ENCODE measurements around the gene OMD.
"Not testable (repeated sequence)": the region's sequence is repeated elsewhere in the genome, so short reads cannot be mapped to it uniquely, and the experiment has no call there.

OMD gene

GRCh38 chr9:92426501-92427145 lies 2.4 kb upstream of the OMD start:
- DNase-seq (ENCODE audit: extremely low spot score) = no peak
- no peak for TF ChIP-seq HDGF (IDR thresholded peaks at IDR 0.05; ENCODE audit: borderline replicate concordance)
- no peak for TF ChIP-seq ZNF384 (IDR thresholded peaks at IDR 0.05)
- no peak for TF ChIP-seq ELF4 (IDR thresholded peaks at IDR 0.05)
- TF ChIP-seq L3MBTL2 (conservative IDR thresholded peaks at IDR 0.05) = no peak
- no peak for TF ChIP-seq FOXA1 (IDR thresholded peaks at IDR 0.05)
- no peak for TF ChIP-seq NFRKB (IDR thresholded peaks at IDR 0.05)
- TF ChIP-seq ARNT (IDR thresholded peaks at IDR 0.05) = no peak
- no peak for TF ChIP-seq PKNOX1 (IDR thresholded peaks at IDR 0.05)
- no peak for TF ChIP-seq LEF1 (IDR thresholded peaks at IDR 0.05; ENCODE audit: borderline replicate concordance)
- no peak for TF ChIP-seq BHLHE40 (IDR thresholded peaks at IDR 0.05; ENCODE audit: borderline replicate concordance)
- no peak for TF ChIP-seq SP1 (IDR thresholded peaks at IDR 0.05)
- no peak for TF ChIP-seq CTBP1 (IDR thresholded peaks at IDR 0.05; ENCODE audit: borderline replicate concordance)
- no peak for TF ChIP-seq TARDBP (IDR thresholded peaks at IDR 0.05)
- no peak for TF ChIP-seq FOXM1 (IDR thresholded peaks at IDR 0.05; ENCODE audit: borderline replicate concordance)
- no peak for TF ChIP-seq FOXK2 (IDR thresholded peaks at IDR 0.05)
- CTCF ChIA-PET = no interaction called here
- POLR2A ChIA-PET = no interaction called here

- no peak for DNase-seq (ENCODE audit: extremely low spot score)
- POLR2A ChIA-PET = interaction anchor here (1.5 kb wide), 1 partner anchor 100 kb away, joined by 3 read pairs; the partner anchor contains the start of gene CENPP
- TF ChIP-seq FOXM1 (IDR thresholded peaks at IDR 0.05; ENCODE audit: borderline replicate concordance) (no peak), SUZ12 (IDR thresholded peaks at IDR 0.05) (no peak), HDGF (IDR thresholded peaks at IDR 0.05; ENCODE audit: borderline replicate concordance) (no peak), FOXK2 (IDR thresholded peaks at IDR 0.05) (no peak)
- CTCF ChIA-PET = interaction anchor here (0.6 kb wide), 1 partner anchor 1566 kb away, joined by 3 read pairs; no protein-coding TSS in a partner anchor
Observed at GRCh38 chr9:92425474-92425873, 1.2 kb upstream of the OMD start.

- ChIA-PET POLR2A (no interaction called here), CTCF (no interaction called here)
- TF ChIP-seq PKNOX1 (IDR thresholded peaks at IDR 0.05) (no peak), NFRKB (IDR thresholded peaks at IDR 0.05) (no peak), CTBP1 (IDR thresholded peaks at IDR 0.05; ENCODE audit: borderline replicate concordance) (no peak), BHLHE40 (IDR thresholded peaks at IDR 0.05; ENCODE audit: borderline replicate concordance) (no peak), ZNF384 (IDR thresholded peaks at IDR 0.05) (no peak), ELF4 (IDR thresholded peaks at IDR 0.05) (no peak)
- DNase-seq (ENCODE audit: extremely low spot score) = no peak
Observed at GRCh38 chr9:92423612-92424011, 659 bp downstream of the OMD start.

- CTCF ChIA-PET = no interaction called here
- TF ChIP-seq ZNF384 (IDR thresholded peaks at IDR 0.05) (no peak), FOXM1 (IDR thresholded peaks at IDR 0.05; ENCODE audit: borderline replicate concordance) (no peak), CTBP1 (IDR thresholded peaks at IDR 0.05; ENCODE audit: borderline replicate concordance) (no peak), SUZ12 (IDR thresholded peaks at IDR 0.05) (no peak), FOXA1 (IDR thresholded peaks at IDR 0.05) (no peak), SP1 (IDR thresholded peaks at IDR 0.05) (no peak), NFRKB (IDR thresholded peaks at IDR 0.05) (no peak), L3MBTL2 (conservative IDR thresholded peaks at IDR 0.05) (no peak), PKNOX1 (IDR thresholded peaks at IDR 0.05) (no peak), TARDBP (IDR thresholded peaks at IDR 0.05) (no peak), ELF4 (IDR thresholded peaks at IDR 0.05) (no peak), BHLHE40 (IDR thresholded peaks at IDR 0.05; ENCODE audit: borderline replicate concordance) (no peak), ARNT (IDR thresholded peaks at IDR 0.05) (no peak), LEF1 (IDR thresholded peaks at IDR 0.05; ENCODE audit: borderline replicate concordance) (no peak), HDGF (IDR thresholded peaks at IDR 0.05; ENCODE audit: borderline replicate concordance) (no peak), FOXK2 (IDR thresholded peaks at IDR 0.05) (no peak)
- DNase-seq (ENCODE audit: extremely low spot score) = no peak
- POLR2A ChIA-PET = no interaction called here
Observed at GRCh38 chr9:92422611-92423338, 1.5 kb downstream of the OMD start.

- CTCF ChIA-PET = no interaction called here
- POLR2A ChIA-PET = no interaction called here
- no peak for TF ChIP-seq L3MBTL2 (conservative IDR thresholded peaks at IDR 0.05)
- TF ChIP-seq BHLHE40 (IDR thresholded peaks at IDR 0.05; ENCODE audit: borderline replicate concordance) = no peak
- TF ChIP-seq TARDBP (IDR thresholded peaks at IDR 0.05) = no peak
- no peak for DNase-seq (ENCODE audit: extremely low spot score)
Observed at GRCh38 chr9:92414566-92414965, 9.7 kb downstream of the OMD start.

GRCh38 chr9:92411157-92411556 lies 13.1 kb downstream of the OMD start:
- CTCF ChIA-PET; POLR2A ChIA-PET; DNase-seq (ENCODE audit: extremely low spot score): not testable (repeated sequence)

Data from HEK293T (cell line).